ENCODE data around the gene WDR18.
A peak's percentile ranks its signal among the peaks of the same experiment; 100 is the strongest.
"Not testable (repeated sequence)": the region's sequence is repeated elsewhere in the genome, so short reads cannot be mapped to it uniquely, and the experiment has no call there.

The WDR18 gene

GRCh38 chr19:950352-951066 is 33.6 kb upstream of the WDR18 start:
- no peak for DNase-seq (ENCODE audit: low read depth in 2 of 2)

- no peak for DNase-seq (ENCODE audit: low read depth in 2 of 2)
These were observed 32.0 kb upstream of the WDR18 start for GRCh38 chr19:952049-952679.

GRCh38 chr19:952680-953444 is 31.3 kb upstream of the WDR18 start:
- DNase-seq (ENCODE audit: low read depth in 2 of 2), result no peak

- no peak for DNase-seq (ENCODE audit: low read depth in 2 of 2)
These were observed 30.5 kb upstream of the WDR18 start for GRCh38 chr19:953445-954271.

- no peak for DNase-seq (ENCODE audit: low read depth in 2 of 2)
These were observed 29.9 kb upstream of the WDR18 start for GRCh38 chr19:954272-954671.

GRCh38 chr19:954672-955494 is 29.3 kb upstream of the WDR18 start:
- no peak for DNase-seq (ENCODE audit: low read depth in 2 of 2)

- no peak for DNase-seq (ENCODE audit: low read depth in 2 of 2)
These were observed 28.1 kb upstream of the WDR18 start for GRCh38 chr19:955803-956765.

GRCh38 chr19:956766-957440 is 27.2 kb upstream of the WDR18 start:
- DNase-seq (ENCODE audit: low read depth in 2 of 2), result no peak

- DNase-seq (ENCODE audit: low read depth in 2 of 2), result not testable (repeated sequence)
These were observed 26.6 kb upstream of the WDR18 start for GRCh38 chr19:957578-957977.

GRCh38 chr19:958967-959855 is 24.9 kb upstream of the WDR18 start:
- DNase-seq (ENCODE audit: low read depth in 2 of 2), result peak; percentile 37 to 65

- no peak for DNase-seq (ENCODE audit: low read depth in 2 of 2)
These were observed 24.1 kb upstream of the WDR18 start for GRCh38 chr19:960020-960419.

- DNase-seq (ENCODE audit: low read depth in 2 of 2), result no peak
These were observed 23.6 kb upstream of the WDR18 start for GRCh38 chr19:960601-960938.

- no peak for DNase-seq (ENCODE audit: low read depth in 2 of 2)
These were observed 22.1 kb upstream of the WDR18 start for GRCh38 chr19:961866-962620.

- no peak for DNase-seq (ENCODE audit: low read depth in 2 of 2)
These were observed 21.3 kb upstream of the WDR18 start for GRCh38 chr19:962683-963400.

- no peak for DNase-seq (ENCODE audit: low read depth in 2 of 2)
These were observed 20.6 kb upstream of the WDR18 start for GRCh38 chr19:963486-963951.

GRCh38 chr19:964116-964520 is 20.0 kb upstream of the WDR18 start:
- DNase-seq (ENCODE audit: low read depth in 2 of 2), result no peak
